GM12878 (cell line): Measurements from ENCODE around the gene PLPP7. TPM values are rescaled to one million over a fixed set of nuclear protein-coding genes. Genes with fewer than 3 reads are reported as not detected.

Experiments
- ATF7 ChIP-seq: fragments of 450-650 bp; IDR thresholded peaks from 2 replicates; pipeline ENCODE4 v1.6.1; 2016; ENCODE audit warnings: low read depth, mild to moderate bottlenecking
- BACH1 ChIP-seq: fragments of 450-650 bp; IDR thresholded peaks from 2 replicates; pipeline ENCODE4 v1.6.1; 2017; ENCODE audit warnings: mild to moderate bottlenecking, borderline replicate concordance
- CEBPB ChIP-seq, 2 experiments: fragments of 150-350 bp in 1 of 2; IDR thresholded peaks; 2 replicates each; pipeline ENCODE4 v1.6.1; 2012 to 2014; ENCODE audit warnings: low read depth in 2 of 2, low read length in 2 of 2, borderline replicate concordance in 1 of 2, inconsistent platforms in 1 of 2
- CREB1 ChIP-seq: IDR thresholded peaks from 2 replicates; pipeline ENCODE4 v1.6.1; 2012; ENCODE audit warnings: low read depth, mild to moderate bottlenecking, inconsistent platforms
- DPF2 ChIP-seq: fragments of 450-650 bp; IDR thresholded peaks from 2 replicates; pipeline ENCODE4 v1.6.1; 2017; ENCODE audit warnings: mild to moderate bottlenecking
- EGR1 ChIP-seq, 2 experiments: IDR thresholded peaks; 1 replicate in 1 of 2; 2 replicates in 1 of 2; pipeline ENCODE4 v1.6.1; 2011 to 2012; ENCODE audit warnings: low read depth in 2 of 2, low read length in 2 of 2, borderline replicate concordance in 1 of 2, mild to moderate bottlenecking in 1 of 2, moderate library complexity in 1 of 2
- ELK1 ChIP-seq: IDR thresholded peaks from 2 replicates; pipeline ENCODE4 v1.6.1; 2012; ENCODE audit warnings: low read depth, low read length, improper control_type of control experiment
- ETV6 ChIP-seq, 2 experiments: fragments of 450-650 bp in 1 of 2; IDR thresholded peaks in 1 of 2; conservative IDR thresholded peaks in 1 of 2; 2 replicates each; pipeline ENCODE4 v1.6.1; 2014; ENCODE audit warnings: antibody characterized with exemption in 1 of 2, borderline replicate concordance in 1 of 2, low read depth in 1 of 2, mild to moderate bottlenecking in 1 of 2, moderate library complexity in 1 of 2
- EZH2 ChIP-seq: IDR thresholded peaks from 2 replicates; pipeline ENCODE4 v1.6.1; 2012; ENCODE audit warnings: low read depth, mild to moderate bottlenecking, control low read depth, inconsistent platforms, low read length, borderline replicate concordance; ENCODE audit not compliant: control insufficient read depth
- FOS ChIP-seq: IDR thresholded peaks from 3 replicates; pipeline ENCODE4 v1.6.1; 2011; ENCODE audit warnings: borderline replicate concordance; ENCODE audit not compliant: insufficient read length; ENCODE audit errors: extremely low read depth
- IKZF1 ChIP-seq: fragments of 450-650 bp; conservative IDR thresholded peaks from 2 replicates; pipeline ENCODE4 v1.6.1; 2017; ENCODE audit warnings: antibody characterized with exemption, mild to moderate bottlenecking
- IKZF2 ChIP-seq, 2 experiments: fragments of 450-650 bp; IDR thresholded peaks; 2 replicates each; pipeline ENCODE4 v1.6.1; 2017; ENCODE audit warnings: mild to moderate bottlenecking in 2 of 2, moderate library complexity in 2 of 2
- KDM1A ChIP-seq: fragments of 200-600 bp; sonication (generic); IDR thresholded peaks from 2 replicates; pipeline ENCODE4 v1.6.1; 2016; ENCODE audit warnings: borderline replicate concordance
- KLF5 ChIP-seq: fragments of 450-650 bp; IDR thresholded peaks from 2 replicates; pipeline ENCODE4 v1.6.1; 2014; ENCODE audit warnings: mild to moderate bottlenecking; ENCODE audit not compliant: partially characterized antibody
- MEF2B ChIP-seq: fragments of 450-650 bp; IDR thresholded peaks from 2 replicates; pipeline ENCODE4 v1.6.1; 2018; ENCODE audit warnings: mild to moderate bottlenecking, moderate library complexity; ENCODE audit not compliant: partially characterized antibody, poor library complexity, severe bottlenecking
- MTA2 ChIP-seq: fragments of 450-650 bp; IDR thresholded peaks from 2 replicates; pipeline ENCODE4 v1.6.1; 2016; ENCODE audit warnings: low read depth, mild to moderate bottlenecking, moderate library complexity
- NBN ChIP-seq: fragments of 450-650 bp; IDR thresholded peaks from 2 replicates; pipeline ENCODE4 v1.6.1; 2016
- NFIC ChIP-seq: IDR thresholded peaks from 2 replicates; pipeline ENCODE4 v1.6.1; 2012; ENCODE audit warnings: low read depth, mild to moderate bottlenecking, inconsistent platforms, low read length, moderate library complexity
- NFYA ChIP-seq: IDR thresholded peaks from 2 replicates; pipeline ENCODE4 v1.6.1; 2011; ENCODE audit warnings: low read depth, mild to moderate bottlenecking, low read length, improper control_type of control experiment, borderline replicate concordance
- NR2F1 ChIP-seq: fragments of 450-650 bp; conservative IDR thresholded peaks from 2 replicates; pipeline ENCODE4 v1.6.1; 2017; ENCODE audit warnings: mild to moderate bottlenecking
- PAX8 ChIP-seq: fragments of 450-650 bp; IDR thresholded peaks from 2 replicates; pipeline ENCODE4 v1.6.1; 2017; ENCODE audit warnings: mild to moderate bottlenecking, moderate library complexity
- POLR2AphosphoS2 ChIP-seq: IDR thresholded peaks from 2 replicates; pipeline ENCODE4 v1.6.1; 2011; ENCODE audit warnings: low read depth, mild to moderate bottlenecking, low read length, improper control_type of control experiment, moderate library complexity
- POU2F2 ChIP-seq: IDR thresholded peaks from 3 replicates; pipeline ENCODE4 v1.6.1; 2011; ENCODE audit warnings: low read depth, mild to moderate bottlenecking, low read length, borderline replicate concordance
- RELB ChIP-seq: fragments of 450-650 bp; IDR thresholded peaks from 2 replicates; pipeline ENCODE4 v1.6.1; 2017; ENCODE audit warnings: low read depth, mild to moderate bottlenecking, moderate library complexity
- RUNX3 ChIP-seq: IDR thresholded peaks from 2 replicates; pipeline ENCODE4 v1.6.1; 2012; ENCODE audit warnings: low read length, inconsistent platforms
- SIN3A ChIP-seq: IDR thresholded peaks from 2 replicates; pipeline ENCODE4 v1.6.1; 2012; ENCODE audit warnings: low read depth, low read length, improper control_type of control experiment
- SIX5 ChIP-seq: IDR thresholded peaks from 2 replicates; pipeline ENCODE4 v1.6.1; 2011; ENCODE audit warnings: mild to moderate bottlenecking, low read depth, low read length, moderate library complexity; ENCODE audit not compliant: severe bottlenecking
- SMC3 ChIP-seq: IDR thresholded peaks from 2 replicates; pipeline ENCODE4 v1.6.1; 2011; ENCODE audit warnings: low read length, improper control_type of control experiment, borderline replicate concordance
- TAF1 ChIP-seq: IDR thresholded peaks from 2 replicates; pipeline ENCODE4 v1.6.1; 2011; ENCODE audit warnings: mild to moderate bottlenecking, low read depth, low read length, borderline replicate concordance
- ZNF217 ChIP-seq: fragments of 450-650 bp; IDR thresholded peaks from 2 replicates; pipeline ENCODE4 v1.6.1; 2017; ENCODE audit warnings: antibody characterized with exemption, mild to moderate bottlenecking
- ZSCAN29 ChIP-seq: fragments of 450-650 bp; IDR thresholded peaks from 2 replicates; pipeline ENCODE4 v1.6.1; 2017; ENCODE audit warnings: mild to moderate bottlenecking, moderate library complexity
- polyA plus RNA-seq, 11 experiments: library from polyadenylated mRNA; depleted of rRNA in 4 of 11; unstranded in 6 of 11; stranded (reverse) in 5 of 11; fragments of >200 nt; fragmentation: Nextera tagmentation in 4 of 11; fragmentation: Illumina TruSeq in 1 of 11; extraction: Ambion mirVana in 4 of 11; extraction: Trizol in 1 of 11; gene quantifications; 1 replicate in 1 of 11; 2 replicates in 10 of 11; pipeline versions ENCODE4 v1.2.1 to v1.2.3, GENCODE V29; 2011 to 2016; ENCODE audit warnings: inconsistent platforms in 2 of 11, missing spikeins in 2 of 11, low read depth in 1 of 11
- total RNA-seq, 4 experiments: library from RNA; depleted of rRNA in 3 of 4; stranded (reverse); fragments of >200 nt in 3 of 4; fragmentation: Illumina TruSeq in 1 of 4; extraction: Trizol in 1 of 4; gene quantifications; 2 replicates each; pipeline versions ENCODE4 v1.2.1 to v1.2.3, GENCODE V29; 2013 to 2021

The PLPP7 gene
- total and polyA plus RNA-seq, 10 of the 15 experiments (the other 5 are each of a cell fraction or from before 2014, with no cell fraction given): 0.05 to 1.0 (median 0.40) TPM; not detected in 3

GRCh38 chr9:131276094-131276888, 13.2 kb upstream of the PLPP7 start, which contains the start of gene FAM78A (continued):
- TF ChIP-seq SIX5 (no peak), BACH1 (peak; percentile 81; the same call in 1 of the 2 replicates), SMC3 (no peak), TAF1 (peak; percentile 34; the same call in 1 of the 2 replicates), KDM1A (no peak), RUNX3 (no peak), IKZF1 (no peak; the same call in 1 of the 2 replicates), PAX8 (no peak), EZH2 (no peak), IKZF2 (IDR thresholded peaks at IDR 0.05) (no peak), RELB (no peak), ELK1 (no peak), CEBPB (IDR thresholded peaks at IDR 0.05; ENCODE audit: borderline replicate concordance in 1 of 2, low read depth in 2 of 2, low read length in 2 of 2) (no peak), CREB1 (no peak), EGR1 (IDR thresholded peaks at IDR 0.05; ENCODE audit: borderline replicate concordance in 1 of 2, low read depth in 2 of 2, low read length in 2 of 2) (no peak), SIN3A (no peak), MTA2 (no peak), ZNF217 (peak; percentile 36; the same call in 1 of the 2 replicates), NBN (no peak), DPF2 (peak; percentile 20; the same call in 1 of the 2 replicates), KLF5 (no peak), NFYA (no peak), NFIC (no peak), FOS (no peak), ETV6 (conservative IDR thresholded peaks at IDR 0.05 in 1 of 2, IDR thresholded peaks at IDR 0.05 in 1 of 2; ENCODE audit: borderline replicate concordance in 1 of 2, low read depth in 1 of 2) (no peak), POU2F2 (no peak), MEF2B (no peak), ZSCAN29 (no peak), ATF7 (no peak), NR2F1 (peak; percentile 71), POLR2AphosphoS2 (no peak)
